HK-2 (cell line): Measurements from ENCODE around the gene PPP2R3A.

ENCODE experiments used
- DNase-seq: peaks from one replicate; pipeline ENCODE4 v3.0.0-alpha.2; 2018; ENCODE audit not compliant: unreplicated experiment

PPP2R3A gene

GRCh38 chr3:136194409-136195257, 229.1 kb downstream of the PPP2R3A start:
- peak; percentile 11 for DNase-seq

- peak; percentile 63 for DNase-seq
These were observed 229.9 kb downstream of the PPP2R3A start for GRCh38 chr3:136195258-136196063.

- DNase-seq: peak; percentile 80
These were observed 230.5 kb downstream of the PPP2R3A start, which contains the start of gene MSL2 for GRCh38 chr3:136196064-136196400. Gene MSL2, minus strand, starts transcription at chr3:136196335. Its CDS starts 1,222 bp downstream, at chr3:136195113.

GRCh38 chr3:136196401-136197158, 231.1 kb downstream of the PPP2R3A start:
- DNase-seq: peak; percentile 100

- no peak for DNase-seq
These were observed 231.7 kb downstream of the PPP2R3A start for GRCh38 chr3:136197159-136197793.
